GM12878 (cell line): ENCODE data around the gene OTOA. TPM values are rescaled to one million over a fixed set of nuclear protein-coding genes. Genes with fewer than 3 reads are reported as not detected.

Experiments
- ATAC-seq: fragments of 200-7000 bp; cut with Tn5 transposase; 3 replicates; pipeline ENCODE4 v1.9.1; 2020; ENCODE audit warnings: mild to moderate bottlenecking, moderate library complexity
- BruUV-seq: library from RNA; stranded (reverse); fragments of 400-500 nt; replicated peaks from 2 replicates; lab custom pipeline; 2021; lab: Mats Ljungman, UMichigan
- CTCF ChIA-PET: fragments of 300-600 bp; sonication (Branson Sonifier 250); formaldehyde crosslinking; extraction: SDS; loops from one replicate; lab custom pipeline; 2021; ENCODE audit warnings: inconsistent platforms; lab: Yijun Ruan, JAX
- POLR2A ChIA-PET: fragments of 350-600 bp; formaldehyde crosslinking; extraction: SDS; loops from one replicate; lab custom pipeline; 2021; ENCODE audit warnings: inconsistent platforms; lab: Charles Lee
- RAD21 ChIA-PET: fragments of 300-600 bp; sonication (Branson Sonifier 250); formaldehyde crosslinking; loops from one replicate; lab custom pipeline; 2023; ENCODE audit warnings: antibody characterized with exemption; ENCODE audit not compliant: unreplicated experiment; lab: Charles Lee
- SMC1A ChIA-PET: fragments of 300-600 bp; sonication (Branson Sonifier 250); formaldehyde crosslinking; loops from one replicate; lab custom pipeline; 2023; ENCODE audit not compliant: unreplicated experiment, uncharacterized antibody; lab: Charles Lee
- DNase-seq: peaks from one replicate; pipeline ENCODE4 v3.0.0-alpha.2; 2011; ENCODE audit warnings: low read depth, low spot score
- FAIRE-seq: peaks from 3 replicates; lab custom pipeline; 2011; peaks lifted over from hg19 to GRCh38; lab: Jason Lieb, UNC
- H2AFZ ChIP-seq: 2 replicates; pipeline ENCODE4 v1.6.0; 2011; ENCODE audit warnings: low read depth, low read length, control low read depth; ENCODE audit not compliant: control insufficient read depth
- H3K27ac ChIP-seq: 2 replicates; pipeline ENCODE4 v1.5.1; 2011; ENCODE audit warnings: control low read depth; ENCODE audit not compliant: control insufficient read depth, insufficient read depth
- H3K27me3 ChIP-seq, 2 experiments: replicated peaks in 1 of 2; 2 replicates each; pipeline versions ENCODE4 v1.6.0 to v1.6.1; 2011; ENCODE audit warnings: low read length in 1 of 2; ENCODE audit not compliant: control insufficient read depth in 2 of 2, insufficient read depth in 2 of 2
- H3K36me3 ChIP-seq, 2 experiments: 2 replicates each; pipeline ENCODE4 v1.5.1; 2011; ENCODE audit warnings: low read length in 1 of 2; ENCODE audit not compliant: control insufficient read depth in 2 of 2, insufficient read depth in 2 of 2
- H3K4me1 ChIP-seq: 2 replicates; pipeline ENCODE4 v1.6.1; 2011; ENCODE audit warnings: mild to moderate bottlenecking, low read length, moderate library complexity, mixed read lengths; ENCODE audit not compliant: control insufficient read depth, insufficient read depth
- H3K4me2 ChIP-seq: 2 replicates; pipeline ENCODE4 v1.6.0; 2011; ENCODE audit warnings: control low read depth; ENCODE audit not compliant: control insufficient read depth, insufficient read depth
- H3K4me3 ChIP-seq: fragments of 200-600 bp; sonication (generic); 2 replicates; pipeline ENCODE4 v1.5.1; 2016
- H3K79me2 ChIP-seq: 2 replicates; pipeline ENCODE4 v1.6.0; 2011; ENCODE audit warnings: low read length; ENCODE audit not compliant: control insufficient read depth, insufficient read depth
- H3K9ac ChIP-seq: 2 replicates; pipeline ENCODE4 v1.8.0; 2011; ENCODE audit warnings: low read length, control low read depth, mixed read lengths; ENCODE audit not compliant: control insufficient read depth, insufficient read depth
- H3K9me3 ChIP-seq: replicated peaks from 3 replicates; pipeline ENCODE4 v1.5.1; 2011; ENCODE audit warnings: mild to moderate bottlenecking, low read length; ENCODE audit not compliant: control insufficient read depth, insufficient read depth
- H4K20me1 ChIP-seq: 2 replicates; pipeline ENCODE4 v1.6.0; 2011; ENCODE audit not compliant: control insufficient read depth, insufficient read depth
- ATF3 ChIP-seq: IDR thresholded peaks from 2 replicates; pipeline ENCODE4 v1.6.1; 2011; ENCODE audit warnings: low read depth, mild to moderate bottlenecking, low read length, moderate library complexity, borderline replicate concordance; ENCODE audit errors: extremely low read depth
- CHD4 ChIP-seq: fragments of 200-600 bp; sonication (generic); IDR thresholded peaks from 2 replicates; pipeline ENCODE4 v1.6.1; 2016; ENCODE audit warnings: mild to moderate bottlenecking
- EED ChIP-seq: sonication (generic); IDR thresholded peaks from 2 replicates; pipeline ENCODE4 v1.6.1; 2016; ENCODE audit warnings: antibody characterized with exemption, low read depth
- ELK1 ChIP-seq: IDR thresholded peaks from 2 replicates; pipeline ENCODE4 v1.6.1; 2012; ENCODE audit warnings: low read depth, low read length, improper control_type of control experiment
- EZH2 ChIP-seq: IDR thresholded peaks from 2 replicates; pipeline ENCODE4 v1.6.1; 2012; ENCODE audit warnings: low read depth, mild to moderate bottlenecking, control low read depth, inconsistent platforms, low read length, borderline replicate concordance; ENCODE audit not compliant: control insufficient read depth
- KDM1A ChIP-seq: fragments of 200-600 bp; sonication (generic); IDR thresholded peaks from 2 replicates; pipeline ENCODE4 v1.6.1; 2016; ENCODE audit warnings: borderline replicate concordance
- MLLT1 ChIP-seq: fragments of 450-650 bp; IDR thresholded peaks from 2 replicates; pipeline ENCODE4 v1.6.1; 2016; ENCODE audit warnings: mild to moderate bottlenecking
- TAF1 ChIP-seq: IDR thresholded peaks from 2 replicates; pipeline ENCODE4 v1.6.1; 2011; ENCODE audit warnings: mild to moderate bottlenecking, low read depth, low read length, borderline replicate concordance
- ZNF274 ChIP-seq: IDR thresholded peaks from one replicate; pipeline ENCODE4 v1.8.0; 2011; ENCODE audit not compliant: insufficient read length, insufficient read depth
- WGBS: methylation state at CpG from one replicate; pipeline ENCODE4 v1.1.6; 2016; ENCODE audit warnings: low lambda C conversion rate; ENCODE audit not compliant: insufficient replicate concordance, insufficient coverage; ENCODE audit errors: missing lambda C conversion rate; 5-methylcytosine and 5-hydroxymethylcytosine counted together
- in situ Hi-C: fragments of 300-500 bp; cut with MboI; formaldehyde crosslinking; loops from 9 replicates; pipeline ENCODE4 v1.14.3; 2018; ENCODE audit warnings: mixed read lengths
- intact Hi-C: fragments of 100-400 bp; cut with micrococcal nuclease; formaldehyde crosslinking; loops from one replicate; pipeline ENCODE4 v1.14.2; 2022; ENCODE audit not compliant: unreplicated experiment
- polyA plus RNA-seq, 11 experiments: library from polyadenylated mRNA; depleted of rRNA in 4 of 11; unstranded in 6 of 11; stranded (reverse) in 5 of 11; fragments of >200 nt; fragmentation: Nextera tagmentation in 4 of 11; fragmentation: Illumina TruSeq in 1 of 11; extraction: Ambion mirVana in 4 of 11; extraction: Trizol in 1 of 11; gene quantifications; 1 replicate in 1 of 11; 2 replicates in 10 of 11; pipeline versions ENCODE4 v1.2.1 to v1.2.3, GENCODE V29; 2011 to 2016; ENCODE audit warnings: inconsistent platforms in 2 of 11, missing spikeins in 2 of 11, low read depth in 1 of 11
- total RNA-seq, 4 experiments: library from RNA; depleted of rRNA in 3 of 4; stranded (reverse); fragments of >200 nt in 3 of 4; fragmentation: Illumina TruSeq in 1 of 4; extraction: Trizol in 1 of 4; gene quantifications; 2 replicates each; pipeline versions ENCODE4 v1.2.1 to v1.2.3, GENCODE V29; 2013 to 2021

OTOA gene
- total and polyA plus RNA-seq, 10 of the 15 experiments (the other 5 are each of a cell fraction or from before 2014, with no cell fraction given): 0.33 to 1.5 (median 0.61) TPM

GRCh38 chr16:21717608-21718007 lies 53.8 kb downstream of the OTOA start:
- H3K9ac ChIP-seq: no peak overlapping the region

GRCh38 chr16:21719283-21719682 lies 55.5 kb downstream of the OTOA start:
- DNase-seq (no peak), FAIRE-seq (no peak), ATAC-seq (no peak)
- no peaks in the 10 kb centered on the region; the same call in 2 of the 3 replicates for H3K9me3 ChIP-seq
- H3K4me3 ChIP-seq: no peak overlapping the region
- POLR2A ChIA-PET: no interaction called here
- 66% methylated on average over 6 of the region's 6 CpGs for WGBS
- intact Hi-C loops: no loop called here
- H3K9ac ChIP-seq: no peak overlapping the region
- H3K4me2 ChIP-seq: no peak overlapping the region
- no TSS peak for BruUV-seq
- in situ Hi-C loops: no loop called here
- H3K4me1 ChIP-seq: peaks cover 3% of the 10 kb centered on the region
- no peaks in the 10 kb centered on the region for H3K36me3 ChIP-seq
- H4K20me1 ChIP-seq: no peaks in the 10 kb centered on the region
- H3K79me2 ChIP-seq: no peaks in the 10 kb centered on the region
- RAD21 ChIA-PET: interaction anchor here (1.0 to 2.9 kb wide), 4 partner anchors 10 to 288 kb away, joined by 3 to 12 read pairs (median 4); no protein-coding TSS in a partner anchor
- CTCF ChIA-PET: interaction anchor here (0.6 to 6.6 kb wide), 8 partner anchors 12 to 380 kb away, joined by 3 to 81 read pairs (median 6); no protein-coding TSS in a partner anchor
- no peak overlapping the region for H3K27ac ChIP-seq
- no peaks in the 10 kb centered on the region for H3K27me3 ChIP-seq
- SMC1A ChIA-PET: interaction anchor here (0.6 to 4.9 kb wide), 8 partner anchors 10 to 654 kb away, joined by 3 to 39 read pairs (median 6); partner anchors contain the start of gene IGSF6
- no peak overlapping the region for H2AFZ ChIP-seq
- TF ChIP-seq TAF1 (no peak), ZNF274 (no peak), MLLT1 (no peak), EZH2 (no peak), ATF3 (no peak), CHD4 (no peak)

More at GRCh38 chr16:21717608-21718007, 53.8 kb downstream of the OTOA start:
- DNase-seq (no peak), ATAC-seq (no peak), FAIRE-seq (no peak)
- Histone ChIP-seq H3K9me3 (no peaks in the 10 kb centered on the region), H3K4me3 (no peak overlapping the region), H3K27me3 (no peaks in the 10 kb centered on the region), H3K27ac (no peak overlapping the region), H2AFZ (no peak overlapping the region), H3K36me3 (no peaks in the 10 kb centered on the region), H3K4me2 (no peak overlapping the region), H4K20me1 (no peaks in the 10 kb centered on the region), H3K4me1 (no peaks in the 10 kb centered on the region), H3K79me2 (no peaks in the 10 kb centered on the region)
- WGBS: 64% methylated on average over 10 of the region's 10 CpGs
- in situ Hi-C loops (no loop called here), intact Hi-C loops (no loop called here)
- BruUV-seq: no TSS peak
- TF ChIP-seq ELK1 (no peak), EED (no peak), KDM1A (no peak), ZNF274 (no peak)
- SMC1A ChIA-PET: interaction anchor here (1.0 to 4.9 kb wide), 2 partner anchors 9 to 236 kb away, joined by 3 to 39 read pairs; partner anchors contain the start of gene UQCRC2
- CTCF ChIA-PET: interaction anchor here (0.6 to 6.6 kb wide), 4 partner anchors 10 to 65 kb away, joined by 4 to 81 read pairs (median 4); partner anchors contain the start of gene IGSF6
- POLR2A ChIA-PET: no interaction called here
- RAD21 ChIA-PET: no interaction called here
